ENCODE measurements around the gene TARS2. TPM values are rescaled to one million over a fixed set of nuclear protein-coding genes. Genes with fewer than 3 reads are reported as not detected.

TARS2 gene
- total RNA-seq (18.0 TPM), polyA plus RNA-seq (15.8 TPM)

- peak within 1 kb of the TSS; percentile 58 for H3K4me3 ChIP-seq (ENCODE audit: low read depth, low read length)
- peak; percentile 95 for DNase-seq (ENCODE audit: extremely low spot score)
- H3K27ac ChIP-seq (ENCODE audit: low read depth): no peak within 1 kb of the TSS
- under 1% methylated on average over 30 of the region's 30 CpGs for WGBS
- H3K4me1 ChIP-seq (ENCODE audit: insufficient read depth): no peaks in the 10 kb centered on the region
- peaks cover 1% of the 10 kb centered on the region for H3K36me3 ChIP-seq (ENCODE audit: insufficient read depth)
Observed at GRCh38 chr1:150486966-150487762, at the start of gene TARS2. Gene TARS2 (plus strand): TSS chr1:150487419. CDS start chr1:150487451, 32 bp downstream.

GRCh38 chr1:150441121-150441520 is 46.1 kb upstream of the TARS2 start:
- H3K27ac ChIP-seq (ENCODE audit: low read depth): no peak overlapping the region
- WGBS: 82% methylated on average over 2 of the region's 2 CpGs
- no peak for DNase-seq (ENCODE audit: extremely low spot score)
- peaks cover 4% of the 10 kb centered on the region for H3K36me3 ChIP-seq (ENCODE audit: insufficient read depth)
- no peak overlapping the region for H3K4me3 ChIP-seq (ENCODE audit: low read depth, low read length)
- no peaks in the 10 kb centered on the region for H3K4me1 ChIP-seq (ENCODE audit: insufficient read depth)

- Histone ChIP-seq H3K27ac (ENCODE audit: low read depth) (no peak overlapping the region), H3K4me3 (ENCODE audit: low read depth, low read length) (no peak overlapping the region), H3K4me1 (ENCODE audit: insufficient read depth) (no peaks in the 10 kb centered on the region), H3K36me3 (ENCODE audit: insufficient read depth) (peaks cover 7% of the 10 kb centered on the region)
- no peak for DNase-seq (ENCODE audit: extremely low spot score)
- 97% methylated on average over 1 of the region's 1 CpG for WGBS
Observed at GRCh38 chr1:150444232-150444631, 43.0 kb upstream of the TARS2 start.

- no peaks in the 10 kb centered on the region for H3K36me3 ChIP-seq (ENCODE audit: insufficient read depth)
- no peaks in the 10 kb centered on the region for H3K4me1 ChIP-seq (ENCODE audit: insufficient read depth)
- DNase-seq (ENCODE audit: extremely low spot score): no peak
- 71% methylated on average over 4 of the region's 4 CpGs for WGBS
- H3K4me3 ChIP-seq (ENCODE audit: low read depth, low read length): no peak overlapping the region
- no peak overlapping the region for H3K27ac ChIP-seq (ENCODE audit: low read depth)
Observed at GRCh38 chr1:150456146-150456647, 31.0 kb upstream of the TARS2 start.

- Histone ChIP-seq H3K27ac (ENCODE audit: low read depth) (no peak overlapping the region), H3K36me3 (ENCODE audit: insufficient read depth) (peaks cover 2% of the 10 kb centered on the region), H3K4me1 (ENCODE audit: insufficient read depth) (no peaks in the 10 kb centered on the region), H3K4me3 (ENCODE audit: low read depth, low read length) (no peak overlapping the region)
- DNase-seq (ENCODE audit: extremely low spot score): no peak
- WGBS: 39% methylated on average over 4 of the region's 4 CpGs
Observed at GRCh38 chr1:150464422-150464826, 22.8 kb upstream of the TARS2 start.

- no peaks in the 10 kb centered on the region for H3K4me1 ChIP-seq (ENCODE audit: insufficient read depth)
- DNase-seq (ENCODE audit: extremely low spot score): no peak
- H3K27ac ChIP-seq (ENCODE audit: low read depth): no peak overlapping the region
- H3K36me3 ChIP-seq (ENCODE audit: insufficient read depth): peaks cover 4% of the 10 kb centered on the region
- H3K4me3 ChIP-seq (ENCODE audit: low read depth, low read length): no peak overlapping the region
Observed at GRCh38 chr1:150466964-150467363, 20.3 kb upstream of the TARS2 start.

- no peak for DNase-seq (ENCODE audit: extremely low spot score)
- WGBS: 59% methylated on average over 1 of the region's 1 CpG
- Histone ChIP-seq H3K27ac (ENCODE audit: low read depth) (no peak overlapping the region), H3K36me3 (ENCODE audit: insufficient read depth) (peaks cover 4% of the 10 kb centered on the region), H3K4me1 (ENCODE audit: insufficient read depth) (no peaks in the 10 kb centered on the region), H3K4me3 (ENCODE audit: low read depth, low read length) (no peak overlapping the region)
Observed at GRCh38 chr1:150469291-150469690, 17.9 kb upstream of the TARS2 start.

GRCh38 chr1:150472601-150473200 is 14.5 kb upstream of the TARS2 start:
- Histone ChIP-seq H3K4me1 (ENCODE audit: insufficient read depth) (peaks cover 2% of the 10 kb centered on the region), H3K4me3 (ENCODE audit: low read depth, low read length) (no peak overlapping the region), H3K27ac (ENCODE audit: low read depth) (no peak overlapping the region), H3K36me3 (ENCODE audit: insufficient read depth) (peaks cover 3% of the 10 kb centered on the region)
- WGBS: 93% methylated on average over 10 of the region's 10 CpGs
- DNase-seq (ENCODE audit: extremely low spot score): no peak

- 56% methylated on average over 4 of the region's 4 CpGs for WGBS
- no peak overlapping the region for H3K27ac ChIP-seq (ENCODE audit: low read depth)
- H3K4me1 ChIP-seq (ENCODE audit: insufficient read depth): peaks cover 3% of the 10 kb centered on the region
- DNase-seq (ENCODE audit: extremely low spot score): no peak
- H3K4me3 ChIP-seq (ENCODE audit: low read depth, low read length): no peak overlapping the region
- peaks cover 3% of the 10 kb centered on the region for H3K36me3 ChIP-seq (ENCODE audit: insufficient read depth)
Observed at GRCh38 chr1:150473659-150474058, 13.6 kb upstream of the TARS2 start.

- Histone ChIP-seq H3K36me3 (ENCODE audit: insufficient read depth) (peaks cover 3% of the 10 kb centered on the region), H3K4me1 (ENCODE audit: insufficient read depth) (peaks cover 3% of the 10 kb centered on the region), H3K4me3 (ENCODE audit: low read depth, low read length) (no peak overlapping the region), H3K27ac (ENCODE audit: low read depth) (no peak overlapping the region)
- WGBS: 60% methylated on average over 4 of the region's 4 CpGs
- DNase-seq (ENCODE audit: extremely low spot score): no peak
Observed at GRCh38 chr1:150474869-150475268, 12.3 kb upstream of the TARS2 start.

GRCh38 chr1:150476754-150477153 is 10.5 kb upstream of the TARS2 start:
- no peak for DNase-seq (ENCODE audit: extremely low spot score)
- peaks cover 3% of the 10 kb centered on the region for H3K36me3 ChIP-seq (ENCODE audit: insufficient read depth)
- no peak overlapping the region for H3K4me3 ChIP-seq (ENCODE audit: low read depth, low read length)
- H3K4me1 ChIP-seq (ENCODE audit: insufficient read depth): peaks cover 3% of the 10 kb centered on the region
- no peak overlapping the region for H3K27ac ChIP-seq (ENCODE audit: low read depth)
- 56% methylated on average over 3 of the region's 3 CpGs for WGBS

- WGBS: 60% methylated on average over 1 of the region's 1 CpG
- Histone ChIP-seq H3K4me3 (ENCODE audit: low read depth, low read length) (no peak overlapping the region), H3K27ac (ENCODE audit: low read depth) (no peak overlapping the region), H3K36me3 (ENCODE audit: insufficient read depth) (no peaks in the 10 kb centered on the region), H3K4me1 (ENCODE audit: insufficient read depth) (peaks cover 3% of the 10 kb centered on the region)
- DNase-seq (ENCODE audit: extremely low spot score): no peak
Observed at GRCh38 chr1:150477320-150477719, 9.9 kb upstream of the TARS2 start.

- Histone ChIP-seq H3K4me3 (ENCODE audit: low read depth, low read length) (no peak overlapping the region), H3K4me1 (ENCODE audit: insufficient read depth) (peaks cover 3% of the 10 kb centered on the region), H3K36me3 (ENCODE audit: insufficient read depth) (no peaks in the 10 kb centered on the region), H3K27ac (ENCODE audit: low read depth) (peak overlapping the region; percentile 16)
- 45% methylated on average over 4 of the region's 4 CpGs for WGBS
- DNase-seq (ENCODE audit: extremely low spot score): peak; percentile 7
Observed at GRCh38 chr1:150477733-150478132, 9.5 kb upstream of the TARS2 start.

- no peak overlapping the region for H3K4me3 ChIP-seq (ENCODE audit: low read depth, low read length)
- no peak for DNase-seq (ENCODE audit: extremely low spot score)
- H3K4me1 ChIP-seq (ENCODE audit: insufficient read depth): peaks cover 3% of the 10 kb centered on the region
- no peak overlapping the region for H3K27ac ChIP-seq (ENCODE audit: low read depth)
- WGBS: 83% methylated on average over 4 of the region's 4 CpGs
- H3K36me3 ChIP-seq (ENCODE audit: insufficient read depth): no peaks in the 10 kb centered on the region
Observed at GRCh38 chr1:150479370-150479769, 7.8 kb upstream of the TARS2 start.
